Prostate gland (tissue), 2 donors: ENCODE measurements around the gene NALF2. TPM values are rescaled to one million over a fixed set of nuclear protein-coding genes. Genes with fewer than 3 reads are reported as not detected.

Source experiments
- DNase-seq: peaks from one replicate; pipeline ENCODE4 v3.0.0-alpha.2; 2019; ENCODE audit warnings: low spot score
- H3K27ac ChIP-seq, 2 donors: fragments of 200-600 bp; sonication (generic); 2 replicates each; pipeline ENCODE4 v1.5.1; 2017 to 2019
- H3K27me3 ChIP-seq: fragments of 200-600 bp; sonication (generic); replicated peaks from 2 replicates; pipeline ENCODE4 v1.5.1; 2019; ENCODE audit not compliant: insufficient read depth
- H3K36me3 ChIP-seq, 2 donors: fragments of 200-600 bp; sonication (generic); 1 replicate in 1 of 2; 2 replicates in 1 of 2; pipeline versions ENCODE4 v1.5.1 to v1.8.1; 2017 to 2019
- H3K4me1 ChIP-seq: fragments of 200-600 bp; sonication (generic); replicated peaks from 2 replicates; pipeline ENCODE4 v1.5.1; 2019
- H3K4me3 ChIP-seq, 2 donors: fragments of 200-600 bp; sonication (generic); 2 replicates each; pipeline ENCODE4 v1.5.1; 2017 to 2019
- H3K9me3 ChIP-seq: fragments of 200-600 bp; sonication (generic); 2 replicates; pipeline ENCODE4 v1.5.1; 2017
- POLR2A ChIP-seq: fragments of 450-650 bp; IDR thresholded peaks from one replicate; pipeline ENCODE4 v1.6.1; 2016; ENCODE audit warnings: antibody characterized with exemption, mild to moderate bottlenecking
- POLR2AphosphoS5 ChIP-seq: sonication (generic); formaldehyde crosslinking; IDR thresholded peaks from one replicate; pipeline ENCODE4 v1.6.1; 2017; ENCODE audit warnings: antibody characterized with exemption
- WGBS: methylation state at CpG from one replicate; pipeline ENCODE4 v1.1.5; 2018; 5-methylcytosine and 5-hydroxymethylcytosine counted together
- intact Hi-C: fragments of 100-400 bp; cut with DNase I; formaldehyde crosslinking; loops from one replicate; pipeline ENCODE4 v1.14.2; 2022
- total RNA-seq, 2 donors: library from RNA; depleted of rRNA; stranded (reverse); fragments of >200 nt; gene quantifications; one replicate each; pipeline ENCODE4 v1.1.0, GENCODE V29; 2016
- TF ChIP-seq, protein P1 (sequence below), 4 experiments: fragments of 200-600 bp in 2 of 4; fragments of 450-650 bp in 2 of 4; sonication (generic) in 2 of 4; IDR thresholded peaks; 1 replicate in 3 of 4; 2 replicates in 1 of 4; pipeline ENCODE4 v1.5.1; 2016 to 2019; ENCODE audit warnings: antibody characterized with exemption in 4 of 4, mild to moderate bottlenecking in 2 of 4, moderate library complexity in 2 of 4

The NALF2 gene
- total RNA-seq, 2 donors from 2014 or later = 2.1 to 2.2 TPM

- Histone ChIP-seq H3K4me1 (no peaks in the 10 kb centered on the region), H3K36me3 (no peaks in the 10 kb centered on the region), H3K27ac (no peak overlapping the region), H3K4me3 (no peak overlapping the region), H3K9me3 (no peaks in the 10 kb centered on the region), H3K27me3 (no peaks in the 10 kb centered on the region)
- TF ChIP-seq, protein P1, sequence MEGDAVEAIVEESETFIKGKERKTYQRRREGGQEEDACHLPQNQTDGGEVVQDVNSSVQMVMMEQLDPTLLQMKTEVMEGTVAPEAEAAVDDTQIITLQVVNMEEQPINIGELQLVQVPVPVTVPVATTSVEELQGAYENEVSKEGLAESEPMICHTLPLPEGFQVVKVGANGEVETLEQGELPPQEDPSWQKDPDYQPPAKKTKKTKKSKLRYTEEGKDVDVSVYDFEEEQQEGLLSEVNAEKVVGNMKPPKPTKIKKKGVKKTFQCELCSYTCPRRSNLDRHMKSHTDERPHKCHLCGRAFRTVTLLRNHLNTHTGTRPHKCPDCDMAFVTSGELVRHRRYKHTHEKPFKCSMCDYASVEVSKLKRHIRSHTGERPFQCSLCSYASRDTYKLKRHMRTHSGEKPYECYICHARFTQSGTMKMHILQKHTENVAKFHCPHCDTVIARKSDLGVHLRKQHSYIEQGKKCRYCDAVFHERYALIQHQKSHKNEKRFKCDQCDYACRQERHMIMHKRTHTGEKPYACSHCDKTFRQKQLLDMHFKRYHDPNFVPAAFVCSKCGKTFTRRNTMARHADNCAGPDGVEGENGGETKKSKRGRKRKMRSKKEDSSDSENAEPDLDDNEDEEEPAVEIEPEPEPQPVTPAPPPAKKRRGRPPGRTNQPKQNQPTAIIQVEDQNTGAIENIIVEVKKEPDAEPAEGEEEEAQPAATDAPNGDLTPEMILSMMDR (IDR thresholded peaks at IDR 0.05) = no peak
- no peak for TF ChIP-seq POLR2A
- no peak for TF ChIP-seq POLR2AphosphoS5
- WGBS = 44% methylated on average over 3 of the region's 4 CpGs
- intact Hi-C loops = no loop called here
- DNase-seq = no peak
Measured at GRCh38 chrX:69523314-69523713, 19.2 kb downstream of the NALF2 start.

- no peaks in the 10 kb centered on the region for H3K36me3 ChIP-seq
- TF ChIP-seq, protein P1 (IDR thresholded peaks at IDR 0.05) = no peak
- TF ChIP-seq POLR2A (no peak), POLR2AphosphoS5 (no peak)
- no peak overlapping the region for H3K27ac ChIP-seq
- H3K4me3 ChIP-seq = no peak overlapping the region
- no peaks in the 10 kb centered on the region for H3K9me3 ChIP-seq
- H3K27me3 ChIP-seq = no peaks in the 10 kb centered on the region
- H3K4me1 ChIP-seq = no peaks in the 10 kb centered on the region
- WGBS = no CpG with 5 or more reads among the region's 7 CpGs
- no peak for DNase-seq
- intact Hi-C loops = no loop called here
Measured at GRCh38 chrX:69524781-69525363, 20.7 kb downstream of the NALF2 start.

- Histone ChIP-seq H3K4me1 (no peaks in the 10 kb centered on the region), H3K4me3 (no peak overlapping the region), H3K27ac (no peak overlapping the region), H3K27me3 (no peaks in the 10 kb centered on the region), H3K36me3 (no peaks in the 10 kb centered on the region), H3K9me3 (no peaks in the 10 kb centered on the region)
- 90% methylated on average over 7 of the region's 7 CpGs for WGBS
- intact Hi-C loops = no loop called here
- TF ChIP-seq POLR2AphosphoS5 (no peak), POLR2A (no peak)
- TF ChIP-seq, protein P1 (IDR thresholded peaks at IDR 0.05) = no peak
- no peak for DNase-seq
Measured at GRCh38 chrX:69530306-69530705, 26.2 kb downstream of the NALF2 start.

- 81% methylated on average over 6 of the region's 8 CpGs for WGBS
- Histone ChIP-seq H3K4me3 (no peak overlapping the region), H3K4me1 (no peaks in the 10 kb centered on the region), H3K9me3 (no peaks in the 10 kb centered on the region), H3K36me3 (no peaks in the 10 kb centered on the region), H3K27me3 (no peaks in the 10 kb centered on the region), H3K27ac (no peak overlapping the region)
- intact Hi-C loops = no loop called here
- DNase-seq = no peak
- TF ChIP-seq, protein P1 (IDR thresholded peaks at IDR 0.05) = no peak
- TF ChIP-seq POLR2A (no peak), POLR2AphosphoS5 (no peak)
Measured at GRCh38 chrX:69531031-69531755, 27.1 kb downstream of the NALF2 start.

GRCh38 chrX:69535661-69536060, 31.5 kb downstream of the NALF2 start:
- no peak for TF ChIP-seq POLR2A
- no peak for TF ChIP-seq POLR2AphosphoS5
- TF ChIP-seq, protein P1 (IDR thresholded peaks at IDR 0.05) = no peak
- Histone ChIP-seq H3K9me3 (no peaks in the 10 kb centered on the region), H3K4me3 (no peak overlapping the region), H3K36me3 (no peaks in the 10 kb centered on the region), H3K4me1 (no peaks in the 10 kb centered on the region), H3K27ac (no peak overlapping the region), H3K27me3 (no peaks in the 10 kb centered on the region)
- intact Hi-C loops = loop anchor here (5.0 kb wide), 2 partner anchors 87 to 497 kb away; no protein-coding TSS in a partner anchor
- 50% methylated on average over 2 of the region's 2 CpGs for WGBS
- no peak for DNase-seq
